Activated CD8-positive, alpha-beta memory T cell treated with anti-CD3 and anti-CD28 coated beads for 1 hour (primary cell): ENCODE results near the gene ZNF208.
"Not testable (repeated sequence)": the region's sequence is repeated elsewhere in the genome, so short reads cannot be mapped to it uniquely, and the experiment has no call there.

Experiments
- DNase-seq, 2 donors: peaks; one replicate each; pipeline ENCODE4 v3.0.0-alpha.2; 2020; ENCODE audit warnings: low read depth in 1 of 2; ENCODE audit errors: extremely low read depth in 1 of 2

ZNF208 gene

GRCh38 chr19:21885516-21885915 is 125.2 kb downstream of the ZNF208 start:
- DNase-seq = not testable (repeated sequence)

DNA sequence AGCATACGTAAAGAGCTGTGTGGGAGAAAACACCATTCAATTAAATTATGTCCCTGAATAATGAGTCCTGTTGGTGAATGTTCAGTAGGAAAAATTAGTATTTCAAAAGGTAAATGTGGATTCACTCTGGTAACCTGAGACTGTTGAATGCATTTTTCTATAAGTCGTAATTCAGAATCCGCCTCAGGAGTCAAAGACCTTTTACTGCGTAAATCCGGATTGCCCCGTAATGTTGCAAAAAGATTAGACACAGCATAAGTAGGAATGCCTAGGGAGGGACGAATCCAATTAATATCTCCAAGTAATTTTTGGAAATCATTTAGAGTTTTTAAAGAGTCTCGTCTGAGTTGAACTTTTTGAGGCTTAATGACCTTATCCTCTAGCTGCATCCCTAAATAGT is 126.0 kb downstream of the ZNF208 start:
- not testable (repeated sequence) for DNase-seq

- DNase-seq = no peak
Measured at GRCh38 chr19:21883516-21883915, 127.2 kb downstream of the ZNF208 start.
